Thyroid gland (tissue), 4 donors: ENCODE data around the gene HNF1B.

Source experiments
- POLR2A ChIP-seq, 2 donors: fragments of 450-650 bp; IDR thresholded peaks; one replicate each; pipeline ENCODE4 v1.6.1; 2017; ENCODE audit warnings: antibody characterized with exemption in 2 of 2, mild to moderate bottlenecking in 2 of 2, moderate library complexity in 1 of 2
- TF ChIP-seq, protein P1 (sequence below), 6 experiments: fragments of 200-600 bp in 3 of 6; fragments of 450-650 bp in 3 of 6; sonication (generic) in 3 of 6; IDR thresholded peaks; one replicate each; pipeline ENCODE4 v1.5.1; 2016 to 2019; ENCODE audit warnings: antibody characterized with exemption in 6 of 6, mild to moderate bottlenecking in 2 of 6, inconsistent platforms in 1 of 6, moderate library complexity in 1 of 6

DNA sequence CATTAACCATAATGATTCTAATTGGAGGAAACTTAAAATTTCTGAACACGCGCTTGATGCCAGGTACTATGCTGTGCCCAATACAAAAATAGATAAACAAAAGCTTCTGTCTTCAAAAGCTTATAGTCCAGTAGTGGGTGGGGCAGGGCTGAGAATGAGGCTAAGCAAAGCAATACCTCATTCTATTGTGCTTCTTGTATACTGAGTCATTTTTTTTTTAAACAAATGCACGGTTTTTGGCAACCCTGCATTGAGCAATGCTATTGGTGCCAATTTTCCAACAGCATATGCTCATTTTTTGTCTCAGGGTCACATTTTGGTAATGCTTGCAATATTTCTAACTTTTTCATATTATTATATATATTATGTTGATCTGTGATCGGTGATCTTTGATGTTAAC is 34.7 kb upstream of the HNF1B start:
- TF ChIP-seq, protein P1, sequence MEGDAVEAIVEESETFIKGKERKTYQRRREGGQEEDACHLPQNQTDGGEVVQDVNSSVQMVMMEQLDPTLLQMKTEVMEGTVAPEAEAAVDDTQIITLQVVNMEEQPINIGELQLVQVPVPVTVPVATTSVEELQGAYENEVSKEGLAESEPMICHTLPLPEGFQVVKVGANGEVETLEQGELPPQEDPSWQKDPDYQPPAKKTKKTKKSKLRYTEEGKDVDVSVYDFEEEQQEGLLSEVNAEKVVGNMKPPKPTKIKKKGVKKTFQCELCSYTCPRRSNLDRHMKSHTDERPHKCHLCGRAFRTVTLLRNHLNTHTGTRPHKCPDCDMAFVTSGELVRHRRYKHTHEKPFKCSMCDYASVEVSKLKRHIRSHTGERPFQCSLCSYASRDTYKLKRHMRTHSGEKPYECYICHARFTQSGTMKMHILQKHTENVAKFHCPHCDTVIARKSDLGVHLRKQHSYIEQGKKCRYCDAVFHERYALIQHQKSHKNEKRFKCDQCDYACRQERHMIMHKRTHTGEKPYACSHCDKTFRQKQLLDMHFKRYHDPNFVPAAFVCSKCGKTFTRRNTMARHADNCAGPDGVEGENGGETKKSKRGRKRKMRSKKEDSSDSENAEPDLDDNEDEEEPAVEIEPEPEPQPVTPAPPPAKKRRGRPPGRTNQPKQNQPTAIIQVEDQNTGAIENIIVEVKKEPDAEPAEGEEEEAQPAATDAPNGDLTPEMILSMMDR (IDR thresholded peaks at IDR 0.05), result no peak
- no peak for TF ChIP-seq POLR2A (IDR thresholded peaks at IDR 0.05)
